Fibroblast of skin of abdomen (primary cell): Measurements from ENCODE around the gene RADIL.

Experiments used
- DNase-seq: peaks from one replicate; pipeline ENCODE4 v3.0.0-alpha.2; 2013

Gene RADIL

DNA sequence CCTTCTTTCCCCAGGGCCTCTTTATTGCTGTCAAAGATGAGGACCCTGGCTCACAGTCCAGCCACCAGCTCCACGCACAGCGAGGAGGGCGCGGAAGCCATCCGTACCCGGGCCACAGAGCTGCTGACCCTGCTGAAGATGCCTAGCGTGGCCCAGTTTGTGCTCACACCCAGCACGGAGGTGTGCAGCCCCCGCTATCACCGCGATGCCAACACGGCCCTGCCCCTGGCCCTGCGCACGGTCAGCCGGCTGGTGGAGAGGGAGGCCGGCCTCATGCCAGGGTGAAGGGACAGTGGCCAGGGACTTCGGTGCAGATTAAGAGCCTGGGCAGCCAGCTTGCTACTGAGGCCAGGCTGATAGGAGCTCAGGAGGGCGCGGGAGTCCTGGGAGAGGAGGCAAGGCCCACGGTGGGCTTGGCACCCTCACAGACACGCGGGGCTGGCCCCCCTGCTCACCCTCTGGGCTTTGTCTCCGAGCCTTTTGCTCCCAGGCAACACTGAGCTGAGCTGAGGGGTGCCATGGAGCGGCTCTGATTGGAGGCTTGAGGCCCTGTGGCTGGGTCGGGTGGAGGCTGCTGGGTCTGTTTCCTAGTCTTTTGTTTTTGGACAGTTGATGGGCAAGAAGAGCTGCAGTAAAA is 92.3 kb downstream of the RADIL start:
- no peak for DNase-seq

DNA sequence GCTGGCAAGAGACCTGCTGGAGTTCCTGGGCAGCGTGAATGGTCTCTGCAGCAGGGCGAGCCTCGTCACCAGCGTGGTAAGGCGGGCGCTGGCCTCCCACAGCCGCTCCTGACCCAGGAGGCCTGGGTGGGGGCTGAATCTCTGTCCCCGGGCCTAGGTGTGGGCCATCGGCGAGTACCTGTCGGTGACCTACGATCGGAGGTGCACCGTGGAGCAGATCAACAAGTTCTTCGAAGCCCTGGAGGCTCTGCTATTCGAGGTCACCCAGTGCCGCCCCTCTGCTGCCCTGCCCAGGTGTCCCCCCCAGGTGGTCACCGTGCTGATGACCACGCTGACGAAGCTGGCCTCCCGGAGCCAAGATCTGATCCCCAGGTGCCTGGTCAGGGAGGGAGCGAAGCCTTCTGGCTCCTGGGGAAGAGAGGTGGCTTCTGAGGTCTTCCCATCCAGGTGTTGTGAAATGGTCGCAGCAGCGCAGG is 93.0 kb downstream of the RADIL start:
- no peak for DNase-seq

DNA sequence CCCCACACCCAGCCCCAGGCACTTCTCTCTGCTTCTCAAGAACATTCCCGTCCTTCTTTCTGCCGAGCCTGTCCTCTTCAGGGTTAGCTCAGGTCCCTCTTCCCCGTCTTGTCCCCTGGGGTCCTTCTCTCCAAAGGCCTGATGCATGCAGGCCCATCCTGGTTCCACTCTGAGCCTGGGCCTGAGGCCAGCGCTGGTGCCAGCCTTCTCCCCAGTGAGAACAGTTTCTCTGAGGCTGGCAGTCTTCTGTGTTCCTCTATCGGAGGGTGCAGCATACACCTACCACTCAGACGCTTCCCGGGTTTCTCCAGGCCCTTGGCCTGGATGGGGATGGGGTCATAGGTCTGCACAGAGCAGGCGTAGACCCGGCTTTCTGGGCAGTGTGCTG is 93.4 kb downstream of the RADIL start:
- DNase-seq = no peak

DNA sequence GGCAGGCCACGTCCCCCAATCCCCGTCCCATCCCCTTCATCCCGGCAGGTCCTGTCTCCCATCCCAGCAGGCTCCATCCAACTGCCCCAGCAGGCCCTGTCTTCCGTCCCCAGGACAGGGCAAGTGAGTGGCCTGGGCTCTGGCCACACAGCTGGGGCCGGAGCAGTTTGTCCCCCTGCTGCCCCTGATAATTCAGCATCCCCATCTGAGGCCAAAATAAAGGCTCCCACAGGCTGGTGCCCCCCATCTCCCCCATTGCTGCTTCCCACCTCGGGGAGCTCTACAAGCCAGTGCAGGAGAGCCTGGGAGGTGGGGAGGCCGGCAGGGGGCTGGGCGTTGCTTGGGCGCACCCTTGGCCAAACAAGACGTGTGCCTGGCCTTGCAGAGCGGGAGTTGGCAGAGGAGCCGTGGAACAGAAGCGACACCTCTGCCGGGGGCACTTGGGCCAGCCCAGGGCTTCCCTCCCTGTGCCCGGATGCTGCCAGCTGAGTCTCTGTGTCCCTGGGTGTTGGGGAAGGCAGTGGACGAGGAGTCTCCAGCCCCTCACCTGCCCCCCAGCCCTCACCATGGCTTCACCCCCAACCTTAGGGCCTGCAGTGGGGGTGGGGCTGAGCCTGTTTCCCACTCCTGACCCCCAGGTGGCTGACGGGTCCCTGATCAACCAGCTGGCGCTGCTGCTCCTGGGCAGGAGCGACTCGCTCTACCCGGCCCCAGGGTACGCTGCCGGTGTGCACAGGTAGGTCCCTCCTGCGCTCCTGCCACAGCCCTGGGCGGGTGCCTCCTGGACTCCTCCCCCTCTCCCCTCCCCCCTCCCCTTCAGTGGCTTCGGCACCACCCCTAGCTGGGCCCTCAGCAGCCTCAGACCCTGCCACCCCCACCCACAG is 94.1 kb downstream of the RADIL start:
- DNase-seq = no peak

DNA sequence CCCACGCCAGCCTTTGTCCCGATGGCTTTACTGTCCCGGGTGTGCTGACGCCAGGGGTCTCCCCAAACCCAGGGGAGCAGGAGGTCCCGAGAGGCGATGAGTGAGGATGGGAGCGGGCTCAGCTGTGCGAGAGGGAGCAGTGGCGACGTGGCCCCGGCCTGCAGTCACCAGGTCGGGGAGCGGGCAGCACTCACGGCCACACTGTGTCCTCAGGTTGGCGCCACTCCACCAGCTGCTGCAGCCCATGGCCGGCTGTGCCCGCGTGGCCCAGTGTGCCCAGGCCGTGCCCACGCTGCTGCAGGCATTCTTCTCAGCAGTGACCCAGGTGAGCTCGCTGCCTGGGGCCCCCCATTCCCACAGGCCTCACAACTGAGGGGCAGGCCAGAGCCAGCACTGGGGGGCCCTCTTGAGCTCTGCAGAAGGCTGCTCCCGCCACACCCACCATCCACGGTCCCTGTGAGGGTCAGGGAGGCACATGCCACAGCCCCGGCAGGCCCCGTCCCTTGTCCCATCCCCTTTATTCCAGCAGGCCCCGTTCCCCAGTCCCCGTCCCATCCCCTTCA is 94.8 kb downstream of the RADIL start:
- no peak for DNase-seq

DNA sequence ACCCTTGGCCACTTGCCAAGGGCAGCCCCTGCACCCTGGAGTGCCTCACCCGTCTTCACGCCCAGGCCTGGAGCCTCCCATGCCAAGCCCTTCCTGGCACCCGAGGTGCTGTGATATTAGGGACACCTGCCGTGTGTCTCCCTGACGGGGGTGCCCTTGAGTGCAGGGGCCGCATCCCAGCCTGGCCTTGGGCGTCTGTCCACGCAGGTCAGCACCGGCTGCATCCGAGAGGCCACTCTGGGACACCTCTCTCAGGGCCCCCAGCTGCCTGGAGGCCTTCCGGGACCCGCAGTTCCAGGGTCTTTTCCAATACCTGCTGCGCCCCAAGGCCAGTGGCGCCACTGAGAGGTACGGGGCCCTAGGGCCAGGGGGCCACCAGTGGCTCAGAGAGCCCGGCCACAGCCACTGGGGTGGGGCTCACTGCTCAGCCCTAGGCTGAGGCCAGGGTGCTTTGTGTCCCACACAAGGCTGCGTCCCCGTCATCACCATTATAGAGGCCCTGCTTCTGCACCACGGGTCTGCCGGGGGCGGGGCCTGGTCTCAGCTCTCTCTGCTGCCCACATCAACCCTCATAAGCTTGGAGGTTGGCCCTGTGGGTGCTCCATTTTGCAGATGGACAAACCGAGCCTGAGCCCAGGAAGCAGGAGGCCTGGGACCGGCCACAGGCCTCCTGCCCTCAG is 95.4 kb downstream of the RADIL start:
- DNase-seq = no peak

DNA sequence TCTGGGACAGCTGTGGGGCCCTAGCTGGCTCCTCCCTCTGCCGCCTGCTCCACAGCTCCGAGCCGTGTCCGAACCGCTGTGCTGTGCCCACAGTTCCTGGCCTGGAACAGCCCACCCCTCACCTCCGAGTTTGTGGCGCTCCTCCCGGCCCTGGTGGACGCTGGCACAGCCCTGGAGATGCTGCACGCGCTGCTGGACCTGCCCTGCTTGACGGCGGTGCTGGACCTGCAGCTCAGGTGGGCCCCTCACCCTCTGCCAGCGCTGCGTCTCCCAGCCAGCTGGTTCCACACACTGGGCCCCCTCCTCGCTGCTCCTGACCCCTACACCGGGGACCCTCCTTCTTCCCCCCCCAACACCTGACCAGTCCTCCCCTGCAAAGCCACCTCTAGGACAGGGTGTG is 96.0 kb downstream of the RADIL start:
- DNase-seq = no peak

DNA sequence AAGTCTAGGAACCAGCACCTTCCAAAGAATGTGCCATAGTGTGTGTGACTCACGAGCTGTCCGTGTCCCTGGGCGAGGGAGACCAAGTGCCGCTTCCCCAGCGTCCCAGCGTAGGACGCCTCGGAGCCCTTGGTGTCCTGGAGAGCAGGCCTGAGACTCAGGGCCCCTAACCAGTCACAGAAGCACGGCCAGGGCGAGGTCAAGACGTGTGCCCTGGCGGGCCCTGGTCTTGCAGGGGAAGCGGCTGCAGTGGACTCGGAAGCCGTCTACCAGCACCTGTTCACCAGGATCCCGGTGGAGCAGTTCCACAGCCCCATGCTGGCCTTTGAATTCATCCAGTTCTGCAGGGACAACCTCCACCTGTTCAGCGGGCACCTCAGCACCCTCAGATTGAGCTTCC is 97.5 kb downstream of the RADIL start:
- no peak for DNase-seq

DNA sequence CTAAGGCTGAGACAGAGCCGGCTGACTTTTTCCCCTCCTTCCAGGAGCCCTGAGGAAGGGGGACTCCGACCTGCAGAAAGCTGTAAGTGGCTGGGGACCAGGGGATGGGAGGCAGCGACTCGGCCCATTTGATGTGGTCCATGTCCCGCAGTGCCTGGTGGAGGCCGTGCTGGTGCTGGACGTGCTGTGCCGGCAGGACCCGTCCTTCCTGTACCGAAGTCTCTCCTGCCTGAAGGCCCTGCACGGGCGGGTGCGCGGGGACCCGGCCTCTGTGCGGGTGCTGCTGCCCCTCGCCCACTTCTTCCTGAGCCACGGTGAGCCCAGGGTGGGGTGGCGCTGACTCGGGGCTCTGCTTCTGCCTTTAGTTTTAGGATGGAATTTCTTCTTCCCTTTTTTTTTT is 98.1 kb downstream of the RADIL start:
- DNase-seq = no peak

DNA sequence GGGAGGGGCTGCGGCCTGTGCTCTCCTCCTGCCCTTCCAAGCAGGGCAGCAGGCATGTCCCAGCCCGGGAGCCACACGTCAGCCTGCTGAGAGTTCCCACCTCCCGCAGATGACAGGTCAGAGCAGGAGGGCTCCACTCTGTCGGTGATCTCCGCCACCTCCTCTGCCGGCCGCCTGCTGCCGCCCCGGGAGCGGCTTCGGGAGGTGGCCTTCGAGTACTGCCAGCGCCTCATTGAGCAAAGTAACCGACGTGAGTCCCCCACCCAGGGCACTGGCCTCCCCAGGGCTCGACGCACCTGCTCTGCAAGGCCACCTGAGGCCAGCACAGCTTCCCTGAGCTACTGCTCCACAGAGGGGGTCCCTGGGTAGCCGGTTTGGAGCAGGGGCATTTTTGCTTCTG is 98.7 kb downstream of the RADIL start:
- DNase-seq = no peak

DNA sequence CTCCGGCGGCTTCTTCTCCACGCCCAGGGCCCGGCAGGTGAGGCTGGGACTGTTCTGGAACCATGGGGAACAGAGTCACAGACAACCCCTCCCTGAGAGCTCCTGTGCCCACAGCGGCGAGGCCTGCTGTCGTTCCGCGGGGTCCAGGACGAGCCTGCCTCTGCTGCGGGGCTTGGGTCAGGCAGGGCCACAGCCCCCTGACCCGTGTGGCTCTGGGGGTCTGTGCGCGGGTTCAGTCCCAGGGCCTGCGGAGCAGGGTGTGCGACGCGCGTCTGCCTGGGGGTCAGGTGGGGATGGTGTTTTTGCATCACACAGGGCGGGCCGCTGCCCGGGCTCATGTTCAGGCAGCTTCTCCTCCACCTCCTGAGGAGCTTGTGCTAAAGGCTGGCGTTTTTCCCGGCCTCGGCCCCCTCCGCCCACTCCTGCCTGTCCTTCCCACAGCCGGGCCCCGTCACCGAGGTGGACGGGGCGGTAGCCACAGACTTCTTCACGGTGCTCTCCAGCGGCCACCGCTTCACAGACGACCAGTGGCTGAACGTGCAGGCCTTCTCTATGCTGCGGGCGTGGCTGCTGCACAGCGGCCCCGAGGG is 99.7 kb downstream of the RADIL start:
- DNase-seq = no peak

DNA sequence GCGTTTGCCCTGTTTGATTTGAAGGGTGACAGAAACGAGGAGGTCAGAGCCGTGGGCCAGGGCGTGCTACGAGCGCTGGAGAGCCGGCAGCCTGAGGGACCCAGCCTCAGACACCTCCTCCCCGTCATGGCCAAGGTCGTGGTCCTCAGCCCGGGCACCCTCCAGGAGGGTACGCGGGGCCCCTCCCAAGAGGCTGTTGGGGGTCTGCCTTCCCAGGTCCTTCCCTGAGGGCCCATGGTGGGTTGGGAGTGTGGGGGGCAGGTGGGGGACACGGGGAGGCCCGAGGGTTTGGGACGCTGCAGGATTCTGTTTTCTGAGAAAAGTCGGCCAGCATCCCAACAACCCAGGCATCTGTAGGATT is 100.2 kb downstream of the RADIL start:
- DNase-seq = no peak

DNA sequence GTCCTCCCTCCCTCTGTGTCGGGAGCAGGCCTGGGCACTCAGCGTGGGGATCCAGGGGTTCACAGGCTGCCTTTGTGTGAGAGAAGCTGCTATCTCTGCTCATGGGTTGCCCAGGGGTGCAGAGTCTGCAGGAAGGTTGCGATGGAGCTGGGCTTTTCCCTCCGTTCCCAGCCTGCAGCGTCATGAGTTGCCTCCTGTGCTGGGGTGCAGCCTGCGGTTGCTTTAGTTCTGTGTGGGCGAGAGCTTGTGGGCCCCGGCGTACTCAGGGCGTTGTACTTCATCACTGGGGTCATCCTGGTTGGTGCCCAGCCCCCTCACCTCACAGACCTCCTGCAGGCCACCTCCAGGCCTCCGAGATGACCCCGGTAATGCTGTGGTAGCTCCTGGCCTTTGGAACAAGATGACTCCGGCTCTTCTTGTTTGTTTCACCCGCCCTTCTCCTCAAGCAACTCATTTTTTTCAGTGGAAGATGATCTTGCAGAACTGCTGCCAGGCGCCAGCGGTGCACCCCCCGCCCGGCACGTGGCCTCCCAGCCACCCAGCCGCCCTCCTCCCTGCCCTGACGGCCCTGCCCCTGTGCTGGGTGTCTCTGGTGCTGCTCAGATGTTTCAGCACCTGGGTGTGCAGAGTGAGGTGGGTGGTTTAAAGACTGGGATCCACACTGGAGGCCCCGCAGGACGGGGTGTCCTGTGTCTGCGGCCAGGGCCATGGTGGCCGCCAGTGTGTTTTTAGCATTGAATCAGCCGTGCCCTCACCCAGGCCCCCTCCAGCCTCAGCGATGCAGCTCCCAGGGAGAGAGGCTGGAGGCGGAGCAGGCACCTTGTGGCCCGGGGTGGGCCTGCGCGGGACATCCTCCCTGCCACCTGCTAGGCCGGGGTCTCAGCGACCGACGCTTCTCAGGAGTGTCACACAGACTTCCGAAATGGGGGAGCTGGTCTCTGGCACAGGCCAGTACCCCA is 100.9 kb downstream of the RADIL start:
- DNase-seq = no peak

DNA sequence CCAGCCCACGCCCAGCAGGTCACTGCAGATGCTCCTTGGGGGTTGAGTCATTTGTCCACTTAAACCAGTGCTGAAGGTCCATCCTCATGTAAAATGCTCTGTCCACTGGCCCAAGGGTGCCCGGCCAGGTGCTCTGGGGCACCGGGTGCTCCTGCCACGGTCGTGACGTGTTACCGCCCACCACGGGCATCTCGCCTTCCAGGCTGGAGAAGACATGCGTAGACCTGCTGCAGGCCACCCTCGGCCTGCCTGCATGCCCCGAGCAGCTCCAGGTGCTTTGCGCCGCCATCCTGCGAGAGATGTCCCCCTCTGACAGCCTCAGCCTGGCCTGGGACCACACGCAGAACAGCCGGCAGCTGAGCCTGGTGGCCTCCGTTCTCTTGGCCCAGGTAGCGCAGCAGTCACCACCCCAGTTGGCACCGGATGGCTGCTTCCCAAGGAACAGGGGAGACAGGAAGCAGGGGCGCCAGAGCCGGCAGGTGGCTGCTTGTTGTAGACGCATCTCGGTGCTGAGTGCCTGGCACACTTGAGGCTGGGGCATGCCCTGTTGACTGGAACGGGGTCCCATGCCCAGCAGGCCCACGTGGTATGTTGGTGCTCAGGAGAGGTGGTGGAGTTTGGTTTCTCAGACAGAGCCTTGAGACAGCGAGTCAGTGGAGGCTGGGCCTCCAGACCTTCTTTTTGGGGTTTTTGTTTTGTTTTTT is 102.0 kb downstream of the RADIL start:
- no peak for DNase-seq

DNA sequence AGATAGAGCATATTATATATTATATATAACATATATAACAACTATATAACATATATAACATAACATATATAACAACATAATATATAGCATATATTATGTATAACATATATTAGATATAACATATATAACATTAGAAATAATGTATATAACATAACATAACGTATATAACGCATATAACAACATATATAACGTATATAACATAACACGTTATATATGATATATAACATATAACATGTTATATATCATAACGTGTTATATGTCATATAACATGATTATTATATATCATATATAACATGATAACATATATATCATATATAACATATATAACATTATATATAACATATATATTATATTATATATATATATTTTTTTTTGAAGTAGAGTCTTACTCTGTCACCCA is 104.4 kb downstream of the RADIL start:
- DNase-seq = no peak

DNA sequence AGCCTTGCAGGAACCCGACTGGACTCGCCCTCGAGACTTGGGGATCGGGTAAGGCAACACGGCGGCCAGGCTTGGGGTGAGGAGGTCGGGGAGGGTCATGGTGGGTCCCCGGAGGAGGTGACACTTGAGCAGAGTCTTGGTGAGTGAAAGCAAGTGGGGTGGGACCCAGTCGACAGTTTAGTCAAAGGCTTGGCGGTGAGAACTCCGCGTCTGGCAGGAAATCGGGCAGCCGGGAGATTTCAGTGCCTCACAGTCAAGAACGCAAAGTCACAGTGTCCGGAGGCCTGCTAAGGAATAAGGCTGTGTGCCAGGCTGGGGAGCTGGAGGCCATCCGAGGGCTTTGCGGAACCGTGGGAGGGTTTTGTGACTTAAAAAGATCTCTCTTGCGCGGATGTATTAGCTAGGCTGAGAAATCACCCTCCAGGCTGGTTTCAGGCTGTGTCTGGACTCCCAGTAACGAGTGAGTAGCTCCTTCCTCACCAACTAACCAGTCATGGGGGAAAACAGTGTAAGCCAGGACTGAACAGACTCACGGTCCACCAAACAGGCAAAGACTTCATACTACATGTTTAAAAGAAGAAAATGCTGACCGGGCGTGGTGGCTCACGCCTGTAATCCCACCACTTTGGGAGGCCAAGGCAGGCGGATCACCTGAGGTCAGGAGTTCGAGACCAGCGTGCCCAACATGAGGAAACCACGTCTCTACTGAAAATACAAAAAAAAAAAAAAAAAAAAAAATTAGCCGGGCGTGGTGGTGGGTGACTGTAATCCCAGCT is 107.5 kb downstream of the RADIL start:
- peak; percentile 20 for DNase-seq

DNA sequence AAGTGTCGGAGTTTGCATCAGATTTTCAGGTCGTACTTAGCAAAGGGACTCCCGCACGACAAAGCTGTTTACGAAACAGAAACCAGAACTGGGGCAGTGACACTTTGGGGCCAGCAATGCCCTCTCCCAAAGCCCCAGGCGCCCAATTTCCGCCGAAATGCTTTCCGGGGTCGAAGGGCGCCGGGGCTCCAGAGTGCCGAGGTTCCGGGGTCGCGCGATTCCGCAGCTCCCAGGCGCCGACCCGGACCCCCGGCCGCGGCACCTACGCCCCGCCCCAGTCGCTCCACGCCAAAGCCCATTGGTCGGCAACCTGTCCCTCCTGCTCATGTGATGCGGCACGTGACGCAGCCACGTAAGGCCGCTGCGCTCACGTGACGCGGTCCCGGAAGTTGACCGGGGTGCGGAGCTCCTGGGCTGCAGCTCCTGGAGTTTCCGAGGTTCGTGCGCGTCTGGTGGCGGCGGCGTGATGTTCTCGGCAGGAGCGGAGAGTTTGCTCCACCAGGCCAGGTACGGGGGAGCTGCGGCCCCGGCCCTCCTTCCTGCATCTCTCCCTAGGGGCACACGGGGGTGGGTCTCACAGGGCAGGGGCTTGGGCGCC is 108.2 kb downstream of the RADIL start, which contains the start of gene AP5Z1:
Gene AP5Z1 (plus strand): TSS at position 374 of the 598 bp plus-strand sequence. CDS start 93 bp downstream, at position 467.
- DNase-seq = peak; percentile 95

DNA sequence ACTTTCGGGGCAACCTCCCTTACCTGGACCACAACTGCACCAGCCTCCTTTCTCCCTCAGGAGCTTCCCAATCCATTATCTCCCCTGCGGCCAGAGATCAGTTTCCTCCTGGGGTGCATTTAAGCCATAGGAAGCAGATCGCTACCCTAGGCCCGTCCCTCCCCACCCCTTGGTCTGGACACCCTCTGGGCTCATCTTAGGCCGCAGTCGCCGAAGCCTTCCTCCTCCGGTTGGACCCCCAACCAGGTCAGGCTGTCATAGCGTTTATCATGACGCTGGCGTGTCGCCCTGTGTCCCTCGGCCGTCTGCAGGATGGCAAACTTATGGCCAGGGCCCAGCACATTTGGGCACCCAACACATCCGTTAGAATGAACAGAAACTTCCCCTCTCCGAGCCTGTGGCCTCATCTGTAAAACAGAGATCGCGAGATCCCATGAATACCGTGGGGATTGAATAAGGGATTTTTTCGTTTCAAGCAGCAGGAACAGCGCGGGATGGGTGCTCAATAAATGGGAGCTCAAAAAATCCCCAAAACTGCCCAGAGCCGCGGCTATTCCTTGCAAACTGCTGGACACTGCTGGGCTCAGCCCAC is 108.8 kb downstream of the RADIL start:
- DNase-seq = peak; percentile 65

DNA sequence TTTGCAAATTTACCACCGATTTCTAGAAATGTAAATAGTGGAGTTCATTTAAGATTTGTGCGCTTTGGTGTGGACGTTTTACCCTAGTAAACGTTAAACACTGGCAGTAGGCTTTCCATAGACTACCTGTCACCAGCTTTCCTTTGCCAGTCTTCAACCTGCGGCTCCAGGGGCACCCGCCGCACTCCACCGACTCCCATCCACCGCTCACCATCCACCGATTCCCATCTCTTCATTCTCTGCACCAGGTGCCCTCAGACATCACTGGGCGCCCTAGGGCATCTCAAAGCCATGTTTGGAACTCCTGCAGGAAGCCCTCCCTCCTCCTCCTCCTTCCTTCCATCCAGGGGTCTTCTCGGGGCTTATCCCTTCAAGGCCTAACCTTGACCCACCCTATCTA is 109.5 kb downstream of the RADIL start:
- DNase-seq = no peak
